CD14-positive monocyte (primary cell): ENCODE data around the gene TAF10. TPM values are rescaled to one million over a fixed set of nuclear protein-coding genes. Genes with fewer than 3 reads are reported as not detected.

ENCODE experiments used
- DNase-seq, 3 donors: peaks; one replicate each; pipeline ENCODE4 v3.0.0-alpha.2; 2011 to 2022
- H2AFZ ChIP-seq: 2 replicates; pipeline ENCODE4 v1.6.0; 2012; ENCODE audit warnings: mild to moderate bottlenecking, low read depth, low read length, inconsistent platforms; ENCODE audit not compliant: insufficient read depth, poor library complexity, severe bottlenecking
- H3K27ac ChIP-seq, 2 donors: 1 replicate in 1 of 2; 2 replicates in 1 of 2; pipeline ENCODE4 v1.5.1; 2012 to 2013; ENCODE audit warnings: low read length in 2 of 2, control low read depth in 1 of 2, inconsistent platforms in 1 of 2, low read depth in 1 of 2, mild to moderate bottlenecking in 1 of 2
- H3K27me3 ChIP-seq, 2 donors: one replicate each; pipeline versions ENCODE4 v1.6.0 to v1.6.1; 2011 to 2013; ENCODE audit warnings: low read length in 2 of 2; ENCODE audit not compliant: control insufficient read depth in 2 of 2, insufficient read depth in 2 of 2
- H3K36me3 ChIP-seq, 2 donors: replicated peaks in 1 of 2; 1 replicate in 1 of 2; 2 replicates in 1 of 2; pipeline versions ENCODE4 v1.5.1 to v1.6.1; 2012 to 2013; ENCODE audit warnings: low read length in 2 of 2, control low read depth in 1 of 2, inconsistent platforms in 1 of 2, mild to moderate bottlenecking in 1 of 2; ENCODE audit not compliant: insufficient read depth in 2 of 2, control insufficient read depth in 1 of 2
- H3K4me1 ChIP-seq, 2 donors: 1 replicate in 1 of 2; 2 replicates in 1 of 2; pipeline versions ENCODE4 v1.5.1 to v1.6.1; 2012 to 2013; ENCODE audit warnings: low read length in 2 of 2, control low read depth in 1 of 2, inconsistent platforms in 1 of 2, mild to moderate bottlenecking in 1 of 2, moderate library complexity in 1 of 2; ENCODE audit not compliant: insufficient read depth in 2 of 2, control insufficient read depth in 1 of 2
- H3K4me2 ChIP-seq: replicated peaks from 2 replicates; pipeline ENCODE3; 2012; ENCODE audit warnings: low read length, moderate library complexity, mild to moderate bottlenecking; ENCODE audit not compliant: poor library complexity, severe bottlenecking; ENCODE audit errors: extremely low read depth
- H3K4me3 ChIP-seq, 3 experiments: fragments of 200-600 bp in 1 of 3; sonication (generic) in 1 of 3; replicated peaks in 1 of 3; 1 replicate in 2 of 3; 2 replicates in 1 of 3; pipeline ENCODE4 v1.5.1; 2011 to 2013; ENCODE audit warnings: low read length in 3 of 3, mild to moderate bottlenecking in 3 of 3, control low read depth in 2 of 3, low read depth in 2 of 3, inconsistent platforms in 1 of 3, moderate library complexity in 1 of 3
- H3K79me2 ChIP-seq: 2 replicates; pipeline ENCODE4 v1.6.0; 2012; ENCODE audit warnings: mild to moderate bottlenecking, control low read depth, inconsistent platforms, low read length, moderate library complexity; ENCODE audit not compliant: insufficient read depth
- H3K9ac ChIP-seq: 2 replicates; pipeline ENCODE4 v1.6.0; 2017; ENCODE audit warnings: low read length, mild to moderate bottlenecking; ENCODE audit not compliant: insufficient read depth, poor library complexity, severe bottlenecking
- H3K9me3 ChIP-seq, 2 donors: replicated peaks in 1 of 2; 1 replicate in 1 of 2; 2 replicates in 1 of 2; pipeline versions ENCODE4 v1.5.1 to v1.6.1; 2012 to 2013; ENCODE audit warnings: low read length in 2 of 2, control low read depth in 1 of 2; ENCODE audit not compliant: control insufficient read depth in 1 of 2, insufficient read depth in 1 of 2
- H4K20me1 ChIP-seq: 2 replicates; pipeline ENCODE4 v1.6.0; 2012; ENCODE audit warnings: mild to moderate bottlenecking, low read length, control low read depth, moderate library complexity; ENCODE audit not compliant: insufficient read depth
- H3K27ac Mint-ChIP-seq, 7 donors: one replicate each; pipeline ENCODE4 v1.8.0; 2020; ENCODE audit warnings: mild to moderate bottlenecking in 7 of 7, mixed read lengths in 7 of 7, moderate library complexity in 6 of 7, inconsistent platforms in 2 of 7
- H3K27me3 Mint-ChIP-seq, 3 donors: one replicate each; pipeline ENCODE4 v1.8.0; 2021 to 2022; ENCODE audit warnings: low read depth in 3 of 3, mild to moderate bottlenecking in 3 of 3, mixed read lengths in 3 of 3, moderate library complexity in 3 of 3, inconsistent platforms in 1 of 3
- H3K36me3 Mint-ChIP-seq, 2 donors: one replicate each; pipeline ENCODE4 v1.8.0; 2020; ENCODE audit warnings: mixed read lengths in 2 of 2, inconsistent platforms in 1 of 2, mild to moderate bottlenecking in 1 of 2
- H3K4me1 Mint-ChIP-seq: one replicate; pipeline ENCODE4 v1.8.0; 2020; ENCODE audit warnings: mild to moderate bottlenecking, mixed read lengths
- H3K4me3 Mint-ChIP-seq, 2 donors: one replicate each; pipeline ENCODE4 v1.8.0; 2020; ENCODE audit warnings: mild to moderate bottlenecking in 2 of 2, mixed read lengths in 2 of 2, moderate library complexity in 1 of 2
- H3K9me3 Mint-ChIP-seq, 7 donors: one replicate each; pipeline ENCODE4 v1.8.0; 2020 to 2022; ENCODE audit warnings: mixed read lengths in 7 of 7, mild to moderate bottlenecking in 6 of 7, moderate library complexity in 6 of 7, inconsistent platforms in 2 of 7
- CTCF ChIP-seq: fragments of 200-600 bp; IDR thresholded peaks from one replicate; pipeline ENCODE4 v1.8.0; 2022; ENCODE audit warnings: antibody characterized with exemption, mild to moderate bottlenecking
- WGBS: methylation state at CpG from one replicate; pipeline ENCODE4 v1.1.5; 2013; ENCODE audit warnings: missing lambda C conversion rate; ENCODE audit not compliant: insufficient coverage; 5-methylcytosine and 5-hydroxymethylcytosine counted together
- intact Hi-C, 2 donors: fragments of 100-400 bp; cut with micrococcal nuclease; formaldehyde crosslinking; loops; one replicate each; pipeline versions ENCODE4 v1.15.0 to v1.15.1; 2023
- polyA plus RNA-seq, 3 donors: library from polyadenylated mRNA; depleted of rRNA in 1 of 3; unstranded in 2 of 3; stranded (reverse) in 1 of 3; fragments of 300-500 nt in 2 of 3; fragments of >200 nt in 1 of 3; fragmentation: Illumina TruSeq in 2 of 3; gene quantifications; 1 replicate in 2 of 3; 2 replicates in 1 of 3; pipeline ENCODE4 v1.2.3, GENCODE V29; 2012 to 2021

Gene TAF10
- polyA plus RNA-seq, 3 donors = 137 to 233 (median 232) TPM

- no peak overlapping the region for H3K4me3 ChIP-seq
- no peak for DNase-seq
- no peak for TF ChIP-seq CTCF
- H3K27me3 Mint-ChIP-seq = no peaks in the 10 kb centered on the region
- H3K9me3 ChIP-seq = no peaks in the 10 kb centered on the region
- no peaks in the 10 kb centered on the region for H3K27me3 ChIP-seq
- H3K36me3 ChIP-seq = no peaks in the 10 kb centered on the region
- no peak overlapping the region for H3K27ac ChIP-seq
- no peak overlapping the region for H3K9ac ChIP-seq
- intact Hi-C loops = loop anchor here in 1 of 2 donors (5.0 kb wide), 1 partner anchor 36 kb away; the partner anchor contains the start of genes ILK and RRP8
- H3K9me3 Mint-ChIP-seq = no peaks in the 10 kb centered on the region
- H3K79me2 ChIP-seq = no peaks in the 10 kb centered on the region
- H3K27ac Mint-ChIP-seq = no peak overlapping the region
- no peaks in the 10 kb centered on the region for H3K36me3 Mint-ChIP-seq
- H4K20me1 ChIP-seq = no peaks in the 10 kb centered on the region
- H3K4me1 Mint-ChIP-seq = no peaks in the 10 kb centered on the region
- H3K4me1 ChIP-seq = peaks cover 37 to 40% of the 10 kb centered on the region in 2 donors
- H2AFZ ChIP-seq = no peak overlapping the region
- 100% methylated on average over 2 of the region's 4 CpGs for WGBS
- no peak overlapping the region for H3K4me3 Mint-ChIP-seq
- no peak overlapping the region for H3K4me2 ChIP-seq
These were observed 26.4 kb upstream of the TAF10 start for GRCh38 chr11:6638429-6638828.

GRCh38 chr11:6637871-6638270 is 25.9 kb upstream of the TAF10 start:
- Histone ChIP-seq H3K36me3 (no peaks in the 10 kb centered on the region), H2AFZ (no peak overlapping the region), H3K27ac (no peak overlapping the region), H3K9me3 (no peaks in the 10 kb centered on the region), H3K9ac (no peak overlapping the region), H3K27me3 (no peaks in the 10 kb centered on the region), H4K20me1 (no peaks in the 10 kb centered on the region), H3K4me2 (no peak overlapping the region), H3K79me2 (no peaks in the 10 kb centered on the region), H3K4me1 (peaks cover 37 to 40% of the 10 kb centered on the region in 2 donors), H3K4me3 (no peak overlapping the region)
- Mint-ChIP-seq H3K36me3 (no peaks in the 10 kb centered on the region), H3K9me3 (no peaks in the 10 kb centered on the region), H3K4me1 (no peaks in the 10 kb centered on the region), H3K27ac (no peak overlapping the region), H3K27me3 (no peaks in the 10 kb centered on the region), H3K4me3 (no peak overlapping the region)
- 100% methylated on average over 2 of the region's 3 CpGs for WGBS
- no peak for TF ChIP-seq CTCF
- no peak for DNase-seq
- intact Hi-C loops = loop anchor here in 1 of 2 donors (5.0 kb wide), 1 partner anchor 36 kb away; the partner anchor contains the start of genes ILK and RRP8
